Ishikawa (cell line): ENCODE measurements around the gene DTX3.

Experiments used
- CEBPB ChIP-seq: IDR thresholded peaks from 2 replicates; pipeline ENCODE4 v1.6.1; 2012
- CREB1 ChIP-seq: IDR thresholded peaks from 2 replicates; pipeline ENCODE4 v1.6.1; 2012; ENCODE audit warnings: low read depth
- EGR1 ChIP-seq: IDR thresholded peaks from 2 replicates; pipeline ENCODE4 v1.6.1; 2012
- EP300 ChIP-seq: IDR thresholded peaks from 2 replicates; pipeline ENCODE4 v1.6.1; 2012; ENCODE audit warnings: borderline replicate concordance
- MAX ChIP-seq: IDR thresholded peaks from 2 replicates; pipeline ENCODE4 v1.6.1; 2012
- NFIC ChIP-seq: IDR thresholded peaks from 2 replicates; pipeline ENCODE4 v1.6.1; 2012
- RAD21 ChIP-seq: IDR thresholded peaks from 2 replicates; pipeline ENCODE4 v1.6.1; 2012; ENCODE audit warnings: low read depth
- REST ChIP-seq: IDR thresholded peaks from 2 replicates; pipeline ENCODE4 v1.6.1; 2012; ENCODE audit warnings: low read depth, mild to moderate bottlenecking
- TAF1 ChIP-seq: IDR thresholded peaks from 2 replicates; pipeline ENCODE4 v1.6.1; 2012; ENCODE audit warnings: low read depth, mild to moderate bottlenecking
- TCF12 ChIP-seq: IDR thresholded peaks from 2 replicates; pipeline ENCODE4 v1.6.1; 2012; ENCODE audit warnings: low read depth
- TEAD4 ChIP-seq: IDR thresholded peaks from 2 replicates; pipeline ENCODE4 v1.6.1; 2012
- USF1 ChIP-seq: IDR thresholded peaks from 2 replicates; pipeline ENCODE4 v1.6.1; 2012
- YY1 ChIP-seq: IDR thresholded peaks from 2 replicates; pipeline ENCODE4 v1.6.1; 2012; ENCODE audit warnings: low read depth
- ZBTB7A ChIP-seq: IDR thresholded peaks from 2 replicates; pipeline ENCODE4 v1.6.1; 2012; ENCODE audit warnings: low read depth

- TF ChIP-seq RAD21 (no peak), EGR1 (no peak), NFIC (no peak), YY1 (no peak), TAF1 (no peak), EP300 (no peak), REST (no peak), TEAD4 (no peak), CEBPB (no peak), MAX (no peak), CREB1 (no peak), TCF12 (no peak), USF1 (no peak), ZBTB7A (no peak)
These were observed 37.2 kb downstream of the DTX3 start for GRCh38 chr12:57641699-57642442.
